Gastrocnemius medialis (tissue), 4 donors: ENCODE results near the gene EGF.

Experiments
- CTCF ChIP-seq, 5 experiments: fragments of 450-650 bp in 3 of 5; fragments of 200-600 bp in 2 of 5; sonication (generic) in 2 of 5; IDR thresholded peaks in 4 of 5; conservative IDR thresholded peaks in 1 of 5; 1 replicate in 4 of 5; 2 replicates in 1 of 5; pipeline ENCODE4 v1.5.1; 2016 to 2019; ENCODE audit warnings: antibody characterized with exemption in 5 of 5, mild to moderate bottlenecking in 3 of 5, moderate library complexity in 3 of 5
- POLR2A ChIP-seq, 2 donors: fragments of 450-650 bp; IDR thresholded peaks; one replicate each; pipeline ENCODE4 v1.6.1; 2017; ENCODE audit warnings: antibody characterized with exemption in 2 of 2, mild to moderate bottlenecking in 2 of 2, moderate library complexity in 2 of 2

DNA sequence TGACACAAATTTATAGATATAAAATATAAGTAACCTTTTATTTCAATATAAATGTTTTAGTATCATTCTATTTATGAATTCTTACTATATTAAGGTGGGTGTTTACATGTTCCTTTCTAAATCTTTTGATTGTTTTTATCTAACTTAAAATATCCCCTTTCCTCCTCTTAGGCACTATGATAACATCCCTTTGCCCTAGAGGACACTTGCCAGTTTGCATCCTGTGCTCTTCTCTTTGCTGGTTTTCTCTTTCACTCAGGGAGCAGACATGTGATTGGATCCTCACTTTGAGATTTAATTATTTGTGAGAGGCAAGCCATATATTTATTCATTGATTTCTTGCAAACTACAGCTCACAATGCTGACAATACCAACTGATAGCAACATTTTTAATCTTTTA is 48.5 kb upstream of the EGF start:
- TF ChIP-seq CTCF (IDR thresholded peaks at IDR 0.05 in 4 of 5, conservative IDR thresholded peaks at IDR 0.05 in 1 of 5) (no peak), POLR2A (IDR thresholded peaks at IDR 0.05) (no peak)
